Measurements from ENCODE around the gene ENAH.

GRCh38 chr1:225466848-225467192 is 186.1 kb downstream of the ENAH start:
- TF ChIP-seq EP300 (IDR thresholded peaks at IDR 0.05) (no peak), POLR2A (IDR thresholded peaks at IDR 0.05; ENCODE audit: low read depth) (no peak), CTCF (IDR thresholded peaks at IDR 0.05) (no peak), POLR2AphosphoS5 (IDR thresholded peaks at IDR 0.05) (no peak)
